Spleen (tissue), 11 donors: Measurements from ENCODE around the gene MAP2K1. TPM values are rescaled to one million over a fixed set of nuclear protein-coding genes. Genes with fewer than 3 reads are reported as not detected.
"Not testable (repeated sequence)": the region's sequence is repeated elsewhere in the genome, so short reads cannot be mapped to it uniquely, and the experiment has no call there.

Source experiments
- DNase-seq: peaks from one replicate; pipeline ENCODE4 v3.0.0-alpha.2; 2020
- H3K27ac ChIP-seq, 8 donors: fragments of 200-600 bp; sonication (generic) in 7 of 8; 1 replicate in 4 of 8; 2 replicates in 4 of 8; pipeline versions ENCODE4 v1.5.0 to v1.8.0; 2016 to 2021; ENCODE audit warnings: inconsistent platforms in 4 of 8, mild to moderate bottlenecking in 4 of 8, moderate library complexity in 1 of 8
- H3K27me3 ChIP-seq, 7 donors: fragments of 200-600 bp; sonication (generic) in 6 of 7; replicated peaks in 1 of 7; 1 replicate in 4 of 7; 2 replicates in 3 of 7; pipeline versions ENCODE4 v1.5.0 to v1.8.0; 2016 to 2021; ENCODE audit warnings: inconsistent platforms in 3 of 7, mild to moderate bottlenecking in 1 of 7
- H3K36me3 ChIP-seq, 6 donors: fragments of 200-600 bp; sonication (generic) in 5 of 6; 1 replicate in 4 of 6; 2 replicates in 2 of 6; pipeline versions ENCODE4 v1.5.0 to v1.8.0; 2016 to 2021; ENCODE audit warnings: inconsistent platforms in 2 of 6
- H3K4me1 ChIP-seq, 6 donors: fragments of 200-600 bp; sonication (generic) in 5 of 6; 1 replicate in 3 of 6; 2 replicates in 3 of 6; pipeline versions ENCODE4 v1.5.0 to v1.8.0; 2016 to 2021; ENCODE audit warnings: inconsistent platforms in 3 of 6
- H3K4me3 ChIP-seq, 8 donors: fragments of 200-600 bp; sonication (generic) in 7 of 8; 1 replicate in 4 of 8; 2 replicates in 4 of 8; pipeline versions ENCODE4 v1.5.0 to v1.8.0; 2016 to 2021; ENCODE audit warnings: inconsistent platforms in 4 of 8, mild to moderate bottlenecking in 4 of 8, moderate library complexity in 2 of 8
- H3K9me3 ChIP-seq, 8 donors: fragments of 200-600 bp; sonication (generic) in 7 of 8; 1 replicate in 4 of 8; 2 replicates in 4 of 8; pipeline versions ENCODE4 v1.5.0 to v1.8.0; 2016 to 2021; ENCODE audit warnings: inconsistent platforms in 4 of 8
- POLR2A ChIP-seq, 3 donors: fragments of 450-650 bp; IDR thresholded peaks; one replicate each; pipeline ENCODE4 v1.5.1; 2017; ENCODE audit warnings: antibody characterized with exemption in 3 of 3, mild to moderate bottlenecking in 1 of 3
- POLR2AphosphoS5 ChIP-seq, 3 donors: sonication (generic); formaldehyde crosslinking; IDR thresholded peaks; one replicate each; pipeline ENCODE4 v1.5.1; 2017; ENCODE audit warnings: antibody characterized with exemption in 3 of 3
- WGBS, 5 donors: extraction: QIAGEN DNeasy Blood & Tissue Kit in 3 of 5; methylation state at CpG; one replicate each; pipeline versions ENCODE4 v1.1.5 to v1.1.7; 2013 to 2018; 5-methylcytosine and 5-hydroxymethylcytosine counted together
- intact Hi-C: fragments of 100-400 bp; cut with DNase I; formaldehyde crosslinking; loops from one replicate; pipeline ENCODE4 v1.15.0; 2023; ENCODE audit warnings: low total_unique reads
- polyA plus RNA-seq, 3 donors: library from polyadenylated mRNA; stranded (reverse); fragments of 200-250 nt; gene quantifications; one replicate each; pipeline ENCODE4 v1.2.1, GENCODE V29; 2013
- total RNA-seq, 7 donors: library from RNA; depleted of rRNA in 3 of 7; stranded (reverse); fragments of >200 nt in 3 of 7; fragmentation: NEBNext Ultra II Directional in 4 of 7; extraction: Animal tissue kit (Norgen Biotek cat#: 25700) in 4 of 7; gene quantifications; one replicate each; pipeline versions ENCODE4 v1.1.0 to v1.2.1, GENCODE V29; 2016 to 2021
- TF ChIP-seq, protein P1 (sequence below), 11 experiments: fragments of 200-600 bp in 7 of 11; fragments of 450-650 bp in 4 of 11; sonication (generic) in 4 of 11; IDR thresholded peaks in 8 of 11; conservative IDR thresholded peaks in 3 of 11; 1 replicate in 7 of 11; 2 replicates in 4 of 11; pipeline versions ENCODE4 v1.4.0 to v1.8.0; 2016 to 2021; ENCODE audit warnings: antibody characterized with exemption in 11 of 11, inconsistent platforms in 4 of 11, mild to moderate bottlenecking in 1 of 11
- donor health status: healthy with polysubstance abuse.
- donor health status: DM: no; HTN: no; CAD: no; lungs with moderate emphysema.
- donor health status: DM: no; HTN: no; CAD: no.
- donor health status: Bipolar disorder and iron deficiency.
- donor health status: healthy.
- donor health status: DM: no; HTN: no; CAD: no.
- donor health status: DM: yes; HTN: yes; CAD: no.

MAP2K1 gene
- total and polyA plus RNA-seq, 10 donors: 20.2 to 56.9 (median 40.7) TPM

DNA sequence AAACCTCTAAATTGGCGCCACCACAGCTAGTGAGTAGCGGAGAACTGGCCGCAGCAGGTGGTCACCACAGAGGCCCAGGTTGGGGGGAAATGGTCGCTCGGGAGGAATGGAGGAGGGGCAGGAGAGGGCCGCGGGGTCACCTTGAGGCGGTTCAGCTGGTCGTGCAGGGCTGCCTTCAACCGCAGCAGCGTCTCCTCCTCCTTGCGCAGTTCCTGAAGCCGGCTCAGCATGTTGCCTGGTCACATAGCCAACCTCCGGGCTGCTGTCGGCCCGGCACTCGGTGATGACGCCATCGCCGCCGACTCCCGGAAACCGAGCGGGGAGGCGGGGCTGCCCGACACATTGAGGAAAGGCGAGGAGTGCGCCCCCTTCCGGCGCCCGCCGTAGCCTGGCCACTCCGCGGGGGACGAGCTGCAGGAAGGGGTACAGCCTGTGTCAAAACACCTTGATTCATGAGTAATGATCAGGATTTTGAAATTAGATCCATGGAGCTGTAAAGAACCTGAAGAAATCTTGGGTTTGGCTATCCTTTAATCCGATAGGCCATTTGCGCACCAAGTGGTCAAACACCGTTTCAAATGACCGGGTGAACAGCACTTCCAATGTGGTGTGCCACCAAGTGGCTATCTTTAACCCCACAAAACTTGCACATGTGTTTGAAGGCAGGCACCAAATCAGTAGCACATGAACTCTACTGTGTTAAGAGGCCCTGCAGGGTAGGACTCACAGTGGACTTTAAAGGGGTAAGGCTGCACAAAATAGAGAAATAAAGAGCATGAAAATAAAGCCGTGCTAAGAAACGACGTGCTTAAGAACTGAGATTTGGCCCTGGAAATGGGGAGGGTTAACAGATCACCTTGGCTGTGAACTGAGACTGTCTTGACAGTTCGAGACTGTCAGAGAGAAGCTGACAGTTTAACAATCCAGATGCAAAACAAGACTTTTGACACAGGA lies 111.1 kb downstream of the MAP2K1 start, which contains the start of gene SNAPC5:
Gene SNAPC5, minus strand, starts transcription at position 261 of the 954 bp plus-strand sequence. Its CDS starts 31 bp downstream, at position 230.
- intact Hi-C loops: loop anchor here (5.0 kb wide), 1 partner anchor 205 kb away; the partner anchor contains the start of gene DIS3L
- WGBS, 5 donors: 8 to 11% (median 10%) methylated on average over 35 to 43 of the region's 43 CpGs
- H3K4me3 ChIP-seq: peak within 1 kb of the TSS; percentile 84 to 98 (median 91)
- H3K27me3 ChIP-seq: no peaks in the 10 kb centered on the region
- H3K4me1 ChIP-seq: peaks cover 18 to 86% (median 60%) of the 10 kb centered on the region in 6 donors
- TF ChIP-seq, protein P1, sequence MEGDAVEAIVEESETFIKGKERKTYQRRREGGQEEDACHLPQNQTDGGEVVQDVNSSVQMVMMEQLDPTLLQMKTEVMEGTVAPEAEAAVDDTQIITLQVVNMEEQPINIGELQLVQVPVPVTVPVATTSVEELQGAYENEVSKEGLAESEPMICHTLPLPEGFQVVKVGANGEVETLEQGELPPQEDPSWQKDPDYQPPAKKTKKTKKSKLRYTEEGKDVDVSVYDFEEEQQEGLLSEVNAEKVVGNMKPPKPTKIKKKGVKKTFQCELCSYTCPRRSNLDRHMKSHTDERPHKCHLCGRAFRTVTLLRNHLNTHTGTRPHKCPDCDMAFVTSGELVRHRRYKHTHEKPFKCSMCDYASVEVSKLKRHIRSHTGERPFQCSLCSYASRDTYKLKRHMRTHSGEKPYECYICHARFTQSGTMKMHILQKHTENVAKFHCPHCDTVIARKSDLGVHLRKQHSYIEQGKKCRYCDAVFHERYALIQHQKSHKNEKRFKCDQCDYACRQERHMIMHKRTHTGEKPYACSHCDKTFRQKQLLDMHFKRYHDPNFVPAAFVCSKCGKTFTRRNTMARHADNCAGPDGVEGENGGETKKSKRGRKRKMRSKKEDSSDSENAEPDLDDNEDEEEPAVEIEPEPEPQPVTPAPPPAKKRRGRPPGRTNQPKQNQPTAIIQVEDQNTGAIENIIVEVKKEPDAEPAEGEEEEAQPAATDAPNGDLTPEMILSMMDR (IDR thresholded peaks at IDR 0.05 in 8 of 11, conservative IDR thresholded peaks at IDR 0.05 in 3 of 11): peak; percentile 93 to 99 (median 97)
- peak in 1 of 3 donors; percentile 37 for TF ChIP-seq POLR2A (IDR thresholded peaks at IDR 0.05)
- TF ChIP-seq POLR2AphosphoS5 (IDR thresholded peaks at IDR 0.05): peak; percentile 97 to 99 (median 97)
- DNase-seq: peak; percentile 100
- no peaks in the 10 kb centered on the region for H3K9me3 ChIP-seq
- H3K36me3 ChIP-seq: peaks cover 0 to 83% (median 75%) of the 10 kb centered on the region in 6 donors
- H3K27ac ChIP-seq: peak within 1 kb of the TSS; percentile 82 to 95 (median 92)

DNA sequence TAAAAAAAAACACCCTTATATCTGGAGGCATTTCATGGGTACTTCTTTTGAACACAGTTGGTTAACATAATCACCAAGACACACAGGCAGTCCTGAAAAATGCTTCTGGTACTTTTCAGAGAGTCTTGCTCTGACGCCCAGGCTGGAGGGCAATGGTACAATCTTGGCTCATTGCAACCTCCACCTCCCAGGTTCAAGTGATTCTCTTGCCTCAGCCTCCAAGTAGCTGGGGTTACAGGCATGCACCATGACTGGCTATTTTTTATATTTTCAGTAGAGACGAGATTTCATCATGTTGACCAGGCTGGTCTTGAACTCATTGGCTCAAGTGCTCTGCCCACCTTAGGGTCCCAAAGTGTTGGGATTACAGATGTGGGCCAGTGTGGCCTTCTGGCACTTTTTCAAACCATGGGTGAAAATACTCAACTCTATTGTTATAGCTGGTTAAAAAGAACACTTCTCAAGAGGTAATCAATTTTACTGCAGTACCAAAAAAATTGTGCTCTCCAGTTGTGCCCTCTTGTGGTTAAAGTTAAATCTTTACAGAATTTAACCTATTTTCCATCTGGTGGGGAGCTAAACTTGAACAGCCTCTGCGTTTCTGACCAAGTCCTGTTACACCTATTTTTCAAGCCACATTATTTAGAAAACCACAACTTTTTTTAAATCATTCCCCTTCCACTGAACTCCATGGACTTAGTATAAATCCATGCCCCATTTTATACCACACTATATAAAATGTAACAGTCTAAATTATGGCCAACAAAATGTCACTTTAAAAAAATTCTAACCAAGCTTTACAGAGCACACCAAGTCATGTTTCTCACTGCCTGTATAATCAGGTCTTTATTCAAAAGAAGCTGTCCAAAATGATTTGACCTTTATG lies 112.0 kb downstream of the MAP2K1 start:
- TF ChIP-seq, protein P1 (IDR thresholded peaks at IDR 0.05 in 8 of 11, conservative IDR thresholded peaks at IDR 0.05 in 3 of 11): peak in 4 of 11 experiments; percentile 22 to 46 (median 30)
- no peak for TF ChIP-seq POLR2AphosphoS5 (IDR thresholded peaks at IDR 0.05)
- Histone ChIP-seq H3K36me3 (peaks cover 0 to 78% (median 70%) of the 10 kb centered on the region in 6 donors), H3K9me3 (no peaks in the 10 kb centered on the region), H3K27ac (peak overlapping the region in 5 of 8 donors; percentile 90 to 95 (median 93)), H3K27me3 (no peaks in the 10 kb centered on the region), H3K4me1 (peaks cover 27 to 90% (median 69%) of the 10 kb centered on the region in 6 donors), H3K4me3 (no peak overlapping the region)
- DNase-seq: no peak
- intact Hi-C loops: loop anchor here (5.0 kb wide), 1 partner anchor 206 kb away; the partner anchor contains the start of gene DIS3L
- 42 to 61% (median 59%) methylated on average over 3 of the region's 3 CpGs for WGBS, 5 donors

GRCh38 chr15:66500346-66500745 lies 113.6 kb downstream of the MAP2K1 start:
- not testable (repeated sequence) for H3K4me3 ChIP-seq, H3K27ac ChIP-seq, H3K27me3 ChIP-seq, H3K9me3 ChIP-seq, DNase-seq
- WGBS, 5 donors: 85 to 90% (median 87%) methylated on average over 7 of the region's 7 CpGs
- intact Hi-C loops: loop anchor here (5.0 kb wide), 1 partner anchor 113 kb away; the partner anchor contains the start of gene MAP2K1
- Histone ChIP-seq H3K36me3 (peaks cover 0 to 62% (median 55%) of the 10 kb centered on the region in 6 donors), H3K4me1 (peaks cover 30 to 81% (median 58%) of the 10 kb centered on the region in 6 donors)

- no peak for TF ChIP-seq POLR2AphosphoS5 (IDR thresholded peaks at IDR 0.05)
- TF ChIP-seq, protein P1 (IDR thresholded peaks at IDR 0.05 in 8 of 11, conservative IDR thresholded peaks at IDR 0.05 in 3 of 11): no peak
- no peak for TF ChIP-seq POLR2A (IDR thresholded peaks at IDR 0.05)
- no peak for DNase-seq
- Histone ChIP-seq H3K4me1 (peaks cover 21 to 78% (median 53%) of the 10 kb centered on the region in 6 donors), H3K27ac (peak overlapping the region in 2 of 8 donors; percentile 10 to 97), H3K36me3 (peaks cover 0 to 55% (median 50%) of the 10 kb centered on the region in 6 donors), H3K9me3 (no peaks in the 10 kb centered on the region), H3K4me3 (peak overlapping the region in 6 of 8 donors; percentile 79 to 99 (median 94)), H3K27me3 (no peaks in the 10 kb centered on the region)
- WGBS, 5 donors: 54 to 78% (median 67%) methylated on average over 10 of the region's 10 CpGs
- intact Hi-C loops: loop anchor here (5.0 kb wide), 1 partner anchor 115 kb away; the partner anchor contains the start of gene MAP2K1
These were observed 115.8 kb downstream of the MAP2K1 start for GRCh38 chr15:66502491-66502890.

- intact Hi-C loops: loop anchor here (5.0 kb wide), 1 partner anchor 116 kb away; the partner anchor contains the start of gene MAP2K1
- not testable (repeated sequence) for H3K9me3 ChIP-seq, H3K27me3 ChIP-seq, DNase-seq
- Histone ChIP-seq H3K4me1 (peaks cover 19 to 71% (median 48%) of the 10 kb centered on the region in 6 donors), H3K36me3 (peaks cover 0 to 52% (median 50%) of the 10 kb centered on the region in 6 donors), H3K4me3 (peak overlapping the region; percentile 79 to 99 (median 94)), H3K27ac (peak overlapping the region in 6 of 8 donors; percentile 10 to 97 (median 94))
- 49 to 64% (median 54%) methylated on average over 13 of the region's 13 CpGs for WGBS, 5 donors
These were observed 116.4 kb downstream of the MAP2K1 start for GRCh38 chr15:66503041-66503648.
